ENCODE data around the gene ORM1. TPM values are rescaled to one million over a fixed set of nuclear protein-coding genes. Genes with fewer than 3 reads are reported as not detected.
A peak's percentile ranks its signal among the peaks of the same experiment; 100 is the strongest.
"Not testable (repeated sequence)": the region's sequence is repeated elsewhere in the genome, so short reads cannot be mapped to it uniquely, and the experiment has no call there.

ORM1 gene
- total RNA-seq, 1 donor from 2014 or later: not detected

DNA sequence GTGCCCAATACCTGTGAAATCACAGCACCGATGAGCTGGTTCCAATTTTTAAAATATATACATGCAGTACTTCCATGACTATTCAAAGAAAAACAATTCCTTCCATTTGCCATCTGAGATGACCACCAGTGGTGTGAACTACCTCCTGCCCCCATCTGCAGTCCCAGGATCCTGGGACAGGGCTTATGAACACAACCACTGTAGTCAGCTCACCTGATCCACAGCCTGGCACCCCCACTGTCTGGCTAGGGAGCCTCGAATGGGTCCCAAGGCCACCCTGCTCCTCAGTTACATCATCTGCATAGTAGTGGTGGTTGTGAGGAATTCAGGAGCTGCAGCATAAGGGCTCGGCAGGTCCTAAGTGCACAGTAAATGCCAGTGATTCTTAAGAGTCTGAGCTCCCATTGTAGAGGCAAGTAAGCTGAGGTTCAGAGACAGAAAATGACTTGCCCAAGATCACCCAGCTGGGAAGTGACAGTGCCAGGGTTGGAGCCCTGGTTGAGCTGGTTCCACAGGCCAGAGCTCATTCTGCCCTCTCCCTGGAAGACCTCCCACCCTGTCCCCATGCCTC, 2.9 kb downstream of the ORM1 start:
- DNase-seq: not testable (repeated sequence)

DNA sequence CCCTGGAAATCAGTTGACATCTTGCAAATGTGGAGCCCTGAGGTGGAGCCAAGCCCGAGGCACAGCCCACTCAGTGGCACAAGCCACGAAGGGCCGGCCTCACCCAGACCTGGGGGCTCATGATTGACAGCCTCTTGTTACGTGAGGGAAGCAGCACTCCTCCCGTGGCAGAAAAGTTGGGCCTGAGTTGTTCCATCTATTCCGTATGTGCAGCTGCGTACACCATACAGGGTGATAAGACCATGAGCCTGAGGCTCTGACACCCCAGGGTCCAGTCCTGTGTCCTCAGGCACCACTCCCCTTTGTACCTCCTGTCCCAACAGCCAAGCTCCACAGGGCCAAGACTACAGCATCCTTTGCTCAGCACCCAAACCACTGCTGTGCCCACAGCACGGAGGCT, 4.9 kb downstream of the ORM1 start:
- no peak for DNase-seq

DNA sequence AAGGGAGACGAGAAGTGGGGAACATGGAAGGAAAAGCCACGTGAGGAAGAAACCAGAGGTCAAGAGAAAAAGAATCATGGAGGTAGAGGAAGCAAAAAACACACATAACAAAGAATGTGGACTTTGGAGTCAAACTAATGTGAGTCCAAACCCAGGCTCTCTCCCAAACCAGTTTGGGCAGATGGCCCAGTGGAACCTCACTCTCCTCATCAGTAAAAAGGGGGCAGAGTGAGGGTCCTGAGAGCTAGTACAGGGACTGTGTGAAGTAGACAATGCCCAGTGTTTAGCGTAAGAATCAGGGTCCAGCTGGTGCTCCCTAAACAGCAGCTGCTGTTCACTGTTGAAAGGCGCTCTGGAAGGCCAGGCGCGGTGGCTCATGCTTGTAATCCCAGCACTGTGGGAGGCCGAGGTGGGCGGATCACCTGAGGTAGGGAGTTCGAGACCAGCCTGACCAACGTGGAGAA, 5.5 kb downstream of the ORM1 start:
- not testable (repeated sequence) for DNase-seq

DNA sequence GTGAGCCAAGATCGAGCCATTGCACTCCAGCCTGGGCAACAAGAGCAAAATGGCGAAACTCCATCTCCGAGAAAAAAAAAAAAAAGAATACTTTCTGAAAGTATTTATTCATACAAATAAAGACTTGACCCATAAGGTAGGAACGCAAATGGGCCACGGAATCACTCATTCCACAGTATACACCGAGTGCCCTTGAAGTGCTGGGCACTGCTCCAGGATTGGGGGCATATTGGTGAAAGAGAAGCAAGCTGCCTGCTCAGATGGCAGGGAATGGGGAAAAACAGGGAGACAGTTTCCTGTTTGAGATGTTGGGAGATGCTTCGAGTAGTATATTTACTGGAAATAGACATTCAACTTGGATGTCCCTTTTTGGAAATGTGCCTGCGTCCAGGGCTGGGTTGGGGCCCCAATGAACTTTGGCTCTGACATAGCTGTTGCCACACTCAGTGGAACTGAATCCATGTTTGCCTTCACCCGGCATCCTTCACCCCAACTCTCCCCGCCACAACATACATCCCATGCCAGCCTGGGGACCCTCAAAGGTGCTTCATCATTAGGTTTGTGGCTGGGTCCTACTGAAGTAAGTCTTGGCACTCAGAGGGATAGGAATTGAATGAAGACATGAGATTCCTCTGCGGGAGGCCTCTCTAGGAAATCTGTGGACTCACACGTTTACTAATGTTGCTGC, 6.2 kb downstream of the ORM1 start:
- not testable (repeated sequence) for DNase-seq

DNA sequence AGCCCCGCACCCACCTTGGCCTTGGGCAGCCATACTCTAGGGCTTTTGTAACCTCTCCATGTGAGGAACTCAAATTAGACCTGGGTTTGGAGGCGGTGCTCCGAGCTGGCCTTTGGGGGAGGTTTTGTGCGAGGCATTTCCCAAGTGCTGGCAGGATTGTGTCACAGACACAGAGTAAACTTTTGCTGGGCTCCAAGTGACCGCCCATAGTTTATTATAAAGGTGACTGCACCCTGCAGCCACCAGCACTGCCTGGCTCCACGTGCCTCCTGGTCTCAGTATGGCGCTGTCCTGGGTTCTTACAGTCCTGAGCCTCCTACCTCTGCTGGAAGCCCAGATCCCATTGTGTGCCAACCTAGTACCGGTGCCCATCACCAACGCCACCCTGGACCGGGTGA, 6.7 kb downstream of the ORM1 start, which contains the start of gene ORM2:
ORM2 (plus strand) TSS at position 245 of the 398 bp plus-strand sequence; CDS start at position 281, 36 bp downstream.
- not testable (repeated sequence) for DNase-seq

DNA sequence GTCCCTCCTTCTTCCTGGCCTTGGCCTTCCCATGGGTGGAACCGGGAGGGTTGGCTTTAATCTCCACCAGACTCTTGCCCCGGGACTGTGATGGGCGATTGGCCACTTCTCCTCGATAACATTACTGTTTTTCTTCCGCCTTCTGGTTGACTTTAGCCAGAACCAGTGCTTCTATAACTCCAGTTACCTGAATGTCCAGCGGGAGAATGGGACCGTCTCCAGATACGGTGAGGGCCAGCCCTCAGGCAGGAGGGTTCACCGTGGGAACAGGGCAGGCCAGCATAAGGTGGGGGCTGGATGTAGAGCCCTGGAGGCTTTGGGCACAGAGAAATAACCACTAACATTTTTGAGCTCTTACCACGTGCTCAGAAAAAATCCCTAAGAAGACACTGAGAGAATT, 7.7 kb downstream of the ORM1 start:
- DNase-seq: no peak

DNA sequence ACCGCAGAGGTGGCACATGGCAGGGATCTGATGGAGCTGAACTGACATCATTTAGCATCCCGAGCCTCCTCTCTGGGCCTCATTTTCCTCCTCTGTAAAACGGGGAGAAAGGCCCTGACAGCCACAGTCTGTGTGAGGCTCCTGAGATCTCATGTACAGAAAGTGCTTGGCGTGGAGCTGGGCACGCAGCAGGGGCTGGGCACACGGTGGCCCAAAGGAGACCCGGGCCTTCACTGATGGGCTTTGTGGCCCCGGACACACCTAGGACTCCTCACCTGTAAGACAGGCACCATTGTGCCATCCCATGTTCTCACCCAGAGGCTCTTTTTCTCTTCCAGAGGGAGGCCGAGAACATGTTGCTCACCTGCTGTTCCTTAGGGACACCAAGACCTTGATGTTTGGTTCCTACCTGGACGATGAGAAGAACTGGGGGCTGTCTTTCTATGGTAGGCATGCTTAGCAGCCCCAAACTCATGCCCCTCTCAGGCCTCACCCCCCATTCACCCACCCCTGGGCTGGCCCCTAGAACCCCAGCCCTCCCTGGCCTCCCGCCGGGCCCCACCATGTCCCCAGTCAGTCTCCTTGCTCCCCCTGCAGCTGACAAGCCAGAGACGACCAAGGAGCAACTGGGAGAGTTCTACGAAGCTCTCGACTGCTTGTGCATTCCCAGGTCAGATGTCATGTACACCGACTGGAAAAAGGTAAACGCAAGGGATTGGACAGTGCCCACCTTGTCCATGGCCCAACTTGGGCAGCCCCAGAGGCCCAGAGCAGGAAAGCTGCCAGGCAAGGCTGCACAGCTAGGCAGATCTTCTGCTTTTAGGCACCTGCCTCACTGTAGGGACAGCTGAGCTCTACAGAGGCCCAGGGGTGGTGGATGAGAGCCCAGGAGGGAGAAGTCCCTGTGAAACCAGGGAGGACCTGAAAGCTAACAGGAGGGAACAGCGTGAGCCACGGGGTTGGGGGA, 8.6 kb downstream of the ORM1 start:
- DNase-seq: not testable (repeated sequence)

DNA sequence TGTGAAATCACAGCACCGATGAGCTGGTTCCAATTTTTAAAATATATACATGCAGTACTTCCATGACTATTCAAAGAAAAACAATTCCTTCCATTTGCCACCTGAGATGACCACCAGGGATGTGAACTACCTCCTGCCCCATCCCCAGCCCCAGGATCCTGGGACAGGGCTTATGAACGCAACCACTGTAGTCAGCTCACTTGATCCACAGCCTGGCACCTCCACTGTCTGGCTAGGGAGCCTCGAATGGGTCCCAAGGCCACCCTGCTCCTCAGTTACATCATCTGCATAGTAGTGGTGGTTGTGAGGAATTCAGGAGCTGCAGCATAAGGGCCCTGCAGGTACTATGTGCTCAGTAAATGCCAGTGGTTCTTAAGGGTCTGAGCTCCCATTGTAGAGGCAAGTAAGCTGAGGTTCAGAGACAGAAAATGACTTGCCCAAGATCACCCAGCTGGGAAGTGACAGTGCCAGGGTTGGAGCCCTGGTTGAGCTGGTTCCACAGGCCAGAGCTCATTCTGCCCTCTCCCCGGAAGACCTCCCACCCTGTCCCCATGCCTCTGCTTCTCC, 9.7 kb downstream of the ORM1 start:
- not testable (repeated sequence) for DNase-seq

DNA sequence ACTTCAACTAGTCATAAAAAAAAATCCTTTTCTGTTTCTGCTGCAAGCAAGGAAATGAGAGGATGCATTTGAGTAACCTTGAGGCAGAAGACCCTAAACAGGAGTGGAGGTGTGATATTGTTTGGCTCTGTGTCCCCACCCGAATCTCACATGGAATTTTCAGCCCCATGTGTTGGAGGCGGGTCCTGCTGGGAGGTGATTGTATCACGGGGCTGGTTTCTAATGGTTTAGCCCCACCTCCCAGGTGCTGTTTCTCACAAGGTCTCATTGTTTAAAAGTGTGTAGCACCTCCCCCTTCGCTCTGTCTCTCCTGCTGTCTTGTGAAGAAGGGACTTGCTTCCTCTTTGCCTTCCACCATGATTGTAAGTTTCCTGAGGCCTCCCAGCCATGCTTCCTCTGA, 10.8 kb downstream of the ORM1 start:
- DNase-seq: not testable (repeated sequence)

DNA sequence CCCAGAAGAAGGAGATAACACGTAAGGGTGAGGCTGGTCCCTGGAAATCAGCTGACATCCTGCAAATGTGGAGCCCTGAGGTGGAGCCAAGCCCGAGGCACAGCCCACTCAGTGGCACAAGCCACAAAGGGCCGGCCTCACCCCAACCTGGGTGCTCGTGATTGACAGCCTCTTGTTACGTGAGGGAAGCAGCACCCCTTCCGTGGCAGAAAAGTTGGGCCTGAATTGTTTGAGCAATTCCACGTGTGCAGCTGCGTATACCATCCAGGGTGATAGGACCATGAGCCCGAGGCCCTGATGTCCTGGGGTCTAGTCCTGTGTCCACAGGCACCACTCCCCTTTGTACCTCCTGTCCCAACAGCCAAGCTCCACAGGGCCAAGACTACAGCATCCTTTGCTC, 11.6 kb downstream of the ORM1 start:
- no peak for DNase-seq

DNA sequence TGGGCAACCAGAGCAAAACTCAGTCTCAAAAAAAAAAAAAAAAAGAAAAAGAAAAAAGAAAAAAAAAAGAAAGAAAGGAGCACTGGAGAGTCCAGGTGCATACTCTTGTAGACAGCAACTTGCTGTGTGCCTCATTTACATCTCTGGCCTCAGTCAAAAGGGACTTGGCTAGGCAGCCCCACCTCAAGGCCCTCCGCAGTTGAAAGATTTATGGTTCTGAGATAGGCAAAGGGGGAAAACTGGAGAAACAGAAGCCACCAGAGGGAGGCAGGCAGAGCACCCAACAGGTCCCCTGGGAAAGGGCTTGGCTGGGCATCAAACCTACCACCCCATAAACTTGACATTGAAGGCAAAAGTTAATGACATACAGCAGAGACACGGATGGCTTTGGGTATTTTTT, 12.8 kb downstream of the ORM1 start:
- no peak for DNase-seq

DNA sequence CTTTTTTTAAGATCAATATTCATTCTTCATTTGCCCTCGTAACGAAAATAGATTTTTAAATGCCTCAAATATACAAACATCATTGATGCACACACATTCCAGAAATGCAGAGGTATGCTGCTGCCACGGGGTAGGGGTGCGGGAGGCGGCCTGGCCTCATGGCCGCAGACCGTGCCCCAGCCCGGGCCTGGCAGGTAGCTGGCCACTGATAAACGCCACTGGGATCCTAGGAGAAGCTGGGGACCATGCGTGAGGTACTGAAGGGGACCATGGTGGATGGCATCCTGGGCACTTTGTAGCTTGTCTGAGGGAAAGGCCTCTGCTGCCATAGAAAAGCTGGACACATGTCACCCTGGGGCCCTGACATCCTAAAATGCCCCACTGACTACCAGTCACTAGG, 13.3 kb downstream of the ORM1 start:
- no peak for DNase-seq

DNA sequence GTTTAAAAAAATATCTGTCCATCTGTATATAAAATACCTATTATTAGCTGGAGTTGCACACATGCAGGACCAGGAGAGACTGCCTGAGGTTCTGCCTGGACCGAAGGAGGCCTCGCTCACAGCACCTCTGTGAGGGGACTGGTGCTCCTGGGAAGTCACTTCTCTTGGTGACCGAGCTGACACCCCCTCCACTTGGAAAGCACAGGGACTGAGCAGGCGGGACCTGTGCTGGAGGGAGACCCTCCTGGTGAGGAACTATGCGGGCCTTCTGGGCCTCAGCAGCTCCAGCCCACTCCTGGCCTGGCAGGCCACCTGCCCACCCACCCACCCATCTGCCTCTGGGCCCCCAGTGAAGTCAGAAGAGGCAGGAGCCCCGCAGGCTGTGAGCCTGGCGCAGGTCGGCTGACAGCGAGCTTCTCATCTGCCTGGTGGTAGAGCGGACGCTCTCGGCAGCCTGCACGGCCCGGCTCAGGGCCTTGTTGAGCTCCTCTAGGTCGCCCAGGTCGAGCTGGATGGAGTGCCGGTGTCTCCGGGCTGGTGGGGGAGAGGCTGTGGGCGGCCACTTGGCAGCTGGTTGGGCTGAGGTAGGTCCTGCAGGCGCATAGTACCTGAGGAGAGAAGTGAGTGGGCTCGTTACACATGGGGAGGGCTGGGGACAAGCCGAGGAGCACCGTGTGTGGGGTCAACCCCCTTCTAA, 13.9 kb downstream of the ORM1 start:
- DNase-seq: no peak

DNA sequence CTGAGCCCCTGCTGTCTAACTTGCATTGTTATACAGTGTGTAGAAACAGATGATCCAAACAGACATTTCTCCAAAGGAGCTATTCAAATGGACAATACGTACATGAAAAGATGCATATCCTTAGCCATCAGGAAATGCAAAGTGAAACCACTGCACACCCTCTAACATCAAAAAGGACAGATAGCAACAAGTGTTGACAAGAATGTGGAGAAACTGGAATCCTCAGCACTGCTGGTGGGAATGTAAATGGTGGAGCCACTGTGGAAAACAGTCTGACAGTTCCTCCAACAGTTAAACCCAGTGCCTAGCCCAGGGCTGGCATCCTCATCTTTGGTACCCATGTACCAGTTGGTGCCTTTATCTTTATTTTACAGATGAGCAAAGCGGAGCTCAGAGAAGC, 15.3 kb downstream of the ORM1 start:
- no peak for DNase-seq

DNA sequence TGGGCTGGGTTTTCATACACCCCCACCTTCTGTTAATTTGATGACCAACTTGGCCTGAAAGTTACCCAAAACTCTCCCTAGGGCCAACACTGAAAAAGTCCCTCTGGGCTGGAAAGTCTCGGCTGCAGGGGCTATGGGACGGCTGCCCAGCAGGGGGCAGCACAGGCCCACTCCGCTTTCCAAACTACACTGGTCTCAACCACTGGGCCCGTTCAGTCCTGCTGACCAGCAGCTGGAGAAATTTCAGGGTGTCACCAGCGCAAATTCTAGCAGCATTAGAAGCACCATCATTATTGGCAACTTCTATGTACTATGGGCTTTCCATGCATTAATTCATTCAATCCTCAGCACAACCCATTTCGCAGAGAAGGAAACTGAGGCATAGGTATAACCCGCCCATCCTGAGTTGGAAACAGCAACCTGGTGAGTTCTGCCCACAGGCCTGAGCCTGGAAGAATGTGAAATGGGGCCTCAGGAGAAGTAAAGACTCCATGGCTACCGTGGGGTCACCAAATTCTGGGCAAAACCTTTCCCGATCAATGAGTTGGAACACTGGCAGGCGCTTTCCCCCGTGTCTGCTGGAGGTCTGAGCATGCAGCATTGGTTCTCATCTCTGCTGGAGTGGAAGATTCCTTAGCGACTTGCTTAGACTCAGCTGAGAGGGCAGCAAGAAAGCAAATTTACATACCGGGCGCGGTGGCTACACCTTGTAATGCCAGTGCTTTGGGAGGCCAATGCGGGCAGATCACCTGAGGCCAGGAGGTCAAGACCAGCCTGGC, 16.4 kb downstream of the ORM1 start:
- peak; percentile 5 for DNase-seq

DNA sequence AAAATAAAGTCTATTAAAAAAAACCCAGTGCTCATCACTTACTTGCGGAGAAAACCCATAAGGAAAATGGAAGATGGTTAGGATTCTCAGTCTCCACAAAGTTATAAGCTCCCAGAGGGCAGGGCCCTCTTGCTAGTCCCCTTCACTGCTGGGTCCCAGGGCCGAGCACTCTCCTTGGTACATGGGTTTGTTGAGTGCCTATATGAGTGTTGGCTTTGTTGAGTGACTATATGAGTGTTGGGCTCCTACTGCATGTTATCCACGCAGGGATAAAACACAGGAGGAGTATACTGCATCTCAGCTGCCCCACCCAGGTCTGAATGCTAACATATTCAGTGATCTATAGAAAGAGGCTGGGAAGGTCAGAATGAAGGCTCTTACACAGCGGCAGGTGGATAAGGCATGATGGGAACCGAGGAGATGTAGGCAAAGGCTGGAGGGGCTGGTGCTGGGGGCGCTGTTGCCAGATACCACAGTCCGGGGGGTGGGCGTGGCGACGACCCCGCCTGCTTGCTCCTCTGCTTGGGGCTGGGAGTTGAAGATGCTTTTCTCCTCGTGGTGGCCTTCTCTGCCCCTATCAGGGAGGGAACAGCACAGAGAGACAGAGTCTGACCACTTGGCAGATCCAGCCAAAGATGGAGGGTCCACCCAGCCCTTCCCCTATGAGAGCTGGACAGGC, 18.4 kb downstream of the ORM1 start:
- no peak for DNase-seq

DNA sequence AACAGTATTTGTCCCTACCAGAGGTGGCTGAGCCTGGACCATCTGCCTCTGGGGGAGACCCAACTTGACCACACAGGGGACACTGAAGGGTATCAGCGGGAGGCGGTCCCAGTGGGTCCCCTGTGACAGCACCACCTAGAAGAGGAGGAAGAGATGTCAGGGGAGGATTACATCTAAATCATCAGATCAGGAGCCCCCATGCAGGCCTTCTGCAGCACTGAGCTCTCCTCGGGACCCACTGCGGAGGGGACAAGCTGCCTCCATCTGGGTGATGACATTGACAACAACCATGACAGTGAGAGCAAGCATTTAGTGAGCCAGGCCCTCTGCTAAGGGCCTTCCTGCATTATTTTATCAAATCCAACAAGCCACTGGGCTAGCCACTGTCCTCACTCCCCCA, 19.1 kb downstream of the ORM1 start:
- no peak for DNase-seq

DNA sequence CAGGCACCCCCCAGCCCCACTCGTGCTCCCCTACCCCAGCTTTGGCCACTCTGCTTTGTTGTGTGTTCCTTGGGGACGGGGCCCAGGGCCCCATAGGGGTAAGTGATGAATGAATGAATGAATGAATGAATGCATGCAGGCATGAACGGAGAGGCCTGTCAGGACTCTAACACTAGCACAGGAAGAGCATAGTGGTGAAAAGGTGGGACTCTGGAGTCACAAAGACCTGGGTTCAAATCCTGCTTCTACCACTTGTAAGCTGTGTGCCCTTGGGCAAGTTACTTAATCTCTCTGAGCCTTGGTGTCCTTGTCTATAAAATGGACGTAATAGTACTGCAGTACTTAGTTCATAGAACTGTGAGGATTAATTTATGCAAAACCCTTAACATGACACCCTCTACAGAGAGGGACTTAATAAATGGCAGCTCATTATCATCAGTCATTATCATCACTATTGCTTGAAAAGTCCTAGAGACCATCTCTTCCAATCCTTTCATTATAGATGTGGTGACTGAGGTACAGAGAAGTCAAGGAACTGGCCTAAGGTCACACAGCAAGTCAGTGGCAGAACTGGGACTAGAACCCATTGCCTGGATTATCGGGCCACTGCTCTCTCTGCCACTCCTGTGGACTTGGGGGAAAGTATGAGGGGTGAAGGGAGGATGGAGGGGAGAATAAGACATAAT, 20.0 kb downstream of the ORM1 start:
- DNase-seq: no peak

DNA sequence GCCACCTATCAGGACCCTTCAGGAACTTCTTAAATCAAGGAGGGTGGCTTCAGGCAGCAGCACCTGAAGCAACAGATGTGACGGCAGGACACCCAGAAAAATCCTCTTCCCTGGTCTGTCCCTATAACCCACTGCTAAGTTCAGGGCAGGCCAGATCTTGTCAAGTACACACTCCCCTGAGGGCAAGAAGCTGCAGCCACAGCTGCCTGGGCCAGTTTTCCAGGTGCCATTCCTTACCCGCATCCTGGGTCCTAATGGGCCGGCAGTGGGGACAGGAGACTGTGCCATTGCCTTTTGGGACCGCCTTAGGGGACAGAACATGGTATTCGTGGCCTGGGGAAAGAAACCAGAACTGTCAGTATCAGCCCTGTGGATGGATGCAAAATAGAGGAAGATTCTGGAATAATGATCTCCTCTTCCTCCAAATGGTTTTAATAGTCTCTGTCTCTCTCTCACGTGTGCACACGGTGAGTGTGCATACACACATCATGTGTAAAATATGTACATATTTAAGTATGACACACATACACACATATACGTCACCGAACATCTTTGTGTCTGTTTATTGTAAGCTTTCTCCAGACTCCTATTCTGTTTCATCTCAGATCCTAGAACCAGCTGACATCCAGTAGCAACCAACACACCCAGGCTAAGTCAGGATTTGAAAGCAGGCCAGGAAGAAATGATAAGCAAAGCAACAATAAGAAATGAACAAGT, 20.7 kb downstream of the ORM1 start:
- DNase-seq: no peak

All from occipital lobe (tissue), 2 donors.